ENCODE results near the gene MAGEB4.
"Not testable (repeated sequence)": the region's sequence is repeated elsewhere in the genome, so short reads cannot be mapped to it uniquely, and the experiment has no call there.

The MAGEB4 gene

GRCh38 chrX:30241724-30242415, at the start of gene MAGEB4:
Gene MAGEB4 (plus strand): TSS chrX:30242000. CDS start chrX:30242136, 136 bp downstream.
- DNase-seq (ENCODE audit: extremely low read depth in 1 of 2, low read depth in 1 of 2), result no peak

DNA sequence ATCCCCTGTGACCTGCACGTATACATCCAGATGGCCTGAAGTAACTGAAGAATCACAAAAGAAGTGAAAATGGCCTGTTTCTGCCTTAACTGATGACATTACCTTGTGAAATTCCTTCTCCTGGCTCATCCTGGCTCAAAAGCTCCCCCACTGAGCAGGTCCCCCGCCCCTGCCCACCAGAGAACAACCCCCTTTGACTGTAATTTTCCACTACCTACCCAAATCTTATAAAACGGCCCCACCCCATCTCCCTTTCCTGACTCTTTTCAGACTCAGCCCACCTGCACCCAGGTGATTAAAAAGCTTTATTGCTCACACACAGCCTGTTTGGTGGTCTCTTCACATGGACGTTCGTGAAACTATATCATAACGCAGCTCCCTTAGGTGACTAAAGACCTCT, 47.9 kb upstream of the MAGEB4 start:
- not testable (repeated sequence) for DNase-seq (ENCODE audit: extremely low read depth in 1 of 2, low read depth in 1 of 2)

- DNase-seq (ENCODE audit: extremely low read depth in 1 of 2, low read depth in 1 of 2), result no peak
These were observed 45.5 kb upstream of the MAGEB4 start for GRCh38 chrX:30196322-30196721.

- no peak for DNase-seq (ENCODE audit: extremely low read depth in 1 of 2, low read depth in 1 of 2)
These were observed 29.6 kb upstream of the MAGEB4 start for GRCh38 chrX:30212172-30212571.

DNA sequence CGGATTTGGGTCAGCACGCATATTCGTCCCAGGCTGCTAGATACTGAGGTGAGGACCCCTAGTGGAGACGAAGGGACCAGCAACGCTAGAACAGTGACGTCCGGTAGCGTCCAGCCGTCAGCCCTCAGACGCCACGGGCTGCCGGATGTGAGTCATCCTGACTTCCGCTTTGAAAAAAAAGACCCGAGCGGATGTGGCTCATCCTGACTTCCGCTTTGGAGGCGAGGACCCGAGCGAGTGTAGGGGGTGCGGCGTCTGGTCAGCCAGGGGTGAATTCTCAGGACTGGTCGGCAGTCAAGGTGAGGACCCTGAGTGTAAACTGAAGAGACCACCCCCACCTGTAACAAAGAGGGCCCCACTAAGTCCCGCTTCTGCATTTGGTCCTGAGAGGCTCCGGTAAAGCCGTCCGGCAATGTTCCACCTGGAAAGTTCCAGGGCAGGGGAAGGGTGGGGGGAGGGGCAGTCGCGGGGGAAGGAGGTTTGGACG, 26.4 kb upstream of the MAGEB4 start, which contains the start of gene MAGEB2:
Gene MAGEB2 (plus strand): TSS at position 207 of the 487 bp plus-strand sequence. CDS start 3,018 bp downstream, outside the sequence.
- no peak for DNase-seq (ENCODE audit: extremely low read depth in 1 of 2, low read depth in 1 of 2)

GRCh38 chrX:30217465-30217864, 24.3 kb upstream of the MAGEB4 start:
- no peak for DNase-seq (ENCODE audit: extremely low read depth in 1 of 2, low read depth in 1 of 2)

DNA sequence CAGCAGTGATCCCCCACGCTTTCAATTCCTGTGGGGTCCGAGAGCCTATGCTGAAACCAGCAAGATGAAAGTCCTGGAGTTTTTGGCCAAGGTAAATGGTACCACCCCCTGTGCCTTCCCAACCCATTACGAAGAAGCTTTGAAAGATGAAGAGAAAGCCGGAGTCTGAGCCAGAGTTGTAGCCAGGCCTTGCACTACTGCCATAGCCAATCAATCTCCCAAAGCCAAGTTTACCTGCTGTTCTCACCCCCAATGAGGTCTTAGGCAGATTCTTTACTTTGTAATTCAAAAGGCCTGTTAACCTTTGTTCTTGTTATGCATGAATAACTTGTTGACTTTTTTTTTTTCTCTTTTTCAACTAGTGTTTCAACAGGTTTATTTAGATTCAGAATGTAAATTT, 22.4 kb upstream of the MAGEB4 start:
- no peak for DNase-seq (ENCODE audit: extremely low read depth in 1 of 2, low read depth in 1 of 2)

DNA sequence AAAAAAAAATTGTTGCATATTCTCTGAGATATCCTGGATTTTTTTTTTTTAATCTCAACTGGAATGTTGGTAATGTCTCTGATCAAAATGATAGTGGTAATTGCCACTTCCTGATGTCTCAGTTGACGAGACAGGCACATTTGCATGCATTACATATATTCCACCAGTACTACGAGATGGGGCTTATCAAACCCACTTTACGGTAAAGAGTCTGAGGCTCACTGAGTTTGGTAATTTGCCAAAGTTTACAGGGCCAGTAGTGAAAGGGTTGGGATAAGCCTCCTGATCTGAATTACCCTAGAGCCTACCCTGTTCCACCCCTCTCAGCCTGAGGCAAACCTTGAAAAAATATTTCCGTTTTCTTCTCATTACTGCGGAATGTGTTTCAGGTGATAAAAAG, 21.1 kb upstream of the MAGEB4 start:
- no peak for DNase-seq (ENCODE audit: extremely low read depth in 1 of 2, low read depth in 1 of 2)

GRCh38 chrX:30224536-30224935, 17.3 kb upstream of the MAGEB4 start:
- no peak for DNase-seq (ENCODE audit: extremely low read depth in 1 of 2, low read depth in 1 of 2)

GRCh38 chrX:30228526-30228925, 13.3 kb upstream of the MAGEB4 start:
- DNase-seq (ENCODE audit: extremely low read depth in 1 of 2, low read depth in 1 of 2), result no peak

- DNase-seq (ENCODE audit: extremely low read depth in 1 of 2, low read depth in 1 of 2), result no peak
These were observed 11.4 kb upstream of the MAGEB4 start, which contains the start of gene MAGEB3 for GRCh38 chrX:30230395-30230794. Gene MAGEB3 (plus strand): TSS chrX:30230657. CDS start chrX:30235925, 5,268 bp downstream.

DNA sequence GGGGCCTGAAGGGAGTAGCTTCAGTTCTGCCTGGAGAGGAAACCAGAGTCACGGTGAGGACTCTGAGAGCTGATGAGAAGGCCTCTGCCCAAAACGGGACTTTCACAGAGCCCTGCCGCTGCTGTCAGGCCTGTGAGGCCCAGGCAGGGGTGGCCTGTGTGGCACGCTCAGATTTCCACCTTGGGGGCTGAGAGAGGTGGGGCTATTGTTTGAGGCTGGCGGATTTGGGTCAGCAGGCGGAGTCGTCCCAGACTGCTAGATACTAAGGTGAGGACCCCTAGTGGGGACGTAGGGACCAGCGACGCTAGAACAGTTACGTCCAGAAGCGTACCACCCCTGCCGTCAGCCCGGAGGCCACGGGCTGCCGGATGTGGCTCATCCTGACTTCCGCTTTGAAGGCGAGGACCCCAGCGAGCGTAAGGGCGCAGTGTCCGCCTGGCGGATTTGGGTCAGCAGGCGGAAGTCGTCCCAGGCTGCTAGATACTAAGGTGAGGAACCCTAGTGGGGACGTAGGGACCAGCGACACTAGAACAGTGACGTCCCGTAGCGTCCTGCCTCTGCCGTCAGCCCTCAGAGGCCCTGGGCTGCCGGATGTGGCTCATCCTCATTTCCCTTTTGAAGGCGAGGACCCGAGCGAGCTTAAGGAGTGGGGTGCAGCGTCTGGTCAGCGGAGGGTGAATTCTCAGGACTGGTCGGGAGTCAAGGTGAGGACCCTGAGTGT, 5.1 kb downstream of the MAGEB4 start, which contains the start of gene MAGEB1:
Gene MAGEB1 (plus strand): TSS at position 378 of the 721 bp plus-strand sequence. CDS start 3,348 bp downstream, outside the sequence.
- DNase-seq (ENCODE audit: extremely low read depth in 1 of 2, low read depth in 1 of 2), result no peak

GRCh38 chrX:30248854-30249253, 7.1 kb downstream of the MAGEB4 start:
- DNase-seq (ENCODE audit: extremely low read depth in 1 of 2, low read depth in 1 of 2), result no peak

DNA sequence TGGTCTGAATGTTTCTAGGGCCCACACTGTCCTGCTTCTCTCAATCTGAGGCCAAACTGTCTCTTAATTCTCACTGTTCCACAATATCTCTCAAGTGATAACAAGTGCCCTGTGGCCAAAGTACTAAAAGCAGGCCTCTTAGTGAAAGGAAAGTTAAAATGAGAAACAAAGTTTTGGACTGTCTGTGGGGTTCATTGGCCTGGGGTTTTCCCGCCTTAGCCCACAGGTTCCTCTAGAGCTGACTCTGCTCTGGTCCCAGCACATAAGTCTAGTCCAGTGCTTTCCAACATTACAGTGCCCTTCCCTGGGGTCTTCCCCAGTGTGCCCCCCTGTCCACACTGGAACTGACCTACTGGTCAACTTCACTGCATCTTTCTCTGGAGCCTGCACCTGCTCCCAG, 11.5 kb downstream of the MAGEB4 start:
- no peak for DNase-seq (ENCODE audit: extremely low read depth in 1 of 2, low read depth in 1 of 2)

DNA sequence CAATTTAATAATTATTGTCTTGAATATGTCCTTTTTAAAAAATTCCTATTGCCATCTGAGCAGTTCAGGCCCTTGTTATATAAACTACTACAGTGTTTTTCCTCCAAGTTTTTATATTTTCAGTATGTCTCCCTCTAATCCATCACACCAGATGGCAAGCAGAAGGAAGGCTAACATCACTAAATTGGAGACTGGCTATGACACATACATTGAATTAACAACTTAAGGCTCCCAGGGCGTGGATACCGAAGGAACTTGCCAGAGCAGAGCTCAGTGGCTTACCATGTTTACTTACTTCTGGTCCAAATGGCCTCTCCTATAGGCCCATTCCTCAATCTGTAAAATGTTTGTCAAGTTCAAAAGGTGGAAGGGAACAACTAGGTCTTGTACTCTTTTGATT, 18.1 kb downstream of the MAGEB4 start:
- no peak for DNase-seq (ENCODE audit: extremely low read depth in 1 of 2, low read depth in 1 of 2)

DNA sequence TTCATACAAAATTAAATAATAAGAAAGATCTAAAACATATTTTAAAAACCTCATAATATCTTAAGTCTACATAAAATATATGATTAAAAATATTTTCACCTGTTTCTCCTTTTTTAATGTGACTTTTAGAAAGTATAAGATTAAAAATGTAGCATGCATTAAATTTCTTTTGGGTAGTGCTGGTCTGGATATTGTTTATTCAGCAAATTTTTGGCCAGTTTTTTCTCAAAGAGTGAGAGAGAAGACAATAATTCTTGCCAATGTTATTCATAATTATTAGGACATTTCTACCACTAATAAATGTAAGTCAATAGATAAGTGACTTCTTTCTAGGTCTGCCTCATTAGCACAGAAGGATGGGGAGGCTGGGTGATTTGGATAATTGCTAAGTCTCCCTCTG, 19.2 kb downstream of the MAGEB4 start:
- no peak for DNase-seq (ENCODE audit: extremely low read depth in 1 of 2, low read depth in 1 of 2)

GRCh38 chrX:30262763-30263162, 21.0 kb downstream of the MAGEB4 start:
- DNase-seq (ENCODE audit: extremely low read depth in 1 of 2, low read depth in 1 of 2), result no peak

GRCh38 chrX:30270639-30271038, 28.8 kb downstream of the MAGEB4 start:
- no peak for DNase-seq (ENCODE audit: extremely low read depth in 1 of 2, low read depth in 1 of 2)

GRCh38 chrX:30275498-30275897, 33.7 kb downstream of the MAGEB4 start:
- DNase-seq (ENCODE audit: extremely low read depth in 1 of 2, low read depth in 1 of 2), result no peak

DNA sequence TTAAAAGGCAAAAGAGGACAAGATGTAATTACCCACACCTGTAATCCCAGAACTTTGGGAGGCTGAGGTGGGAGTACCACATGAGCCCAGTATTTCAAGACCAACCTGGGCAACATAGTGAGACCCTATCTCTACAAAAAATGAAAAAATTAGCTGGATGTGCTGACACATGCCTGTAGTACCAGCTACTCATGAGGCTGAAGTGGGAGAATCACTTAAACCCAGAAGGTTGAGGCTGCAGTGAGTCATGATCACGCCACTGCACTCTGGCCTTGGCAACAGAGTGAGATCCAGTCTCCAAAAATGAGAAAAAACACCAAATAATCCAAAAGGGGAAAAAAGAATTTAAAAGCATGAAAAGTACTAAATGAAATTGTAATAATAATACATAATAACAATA, 36.6 kb downstream of the MAGEB4 start:
- no peak for DNase-seq (ENCODE audit: extremely low read depth in 1 of 2, low read depth in 1 of 2)

- DNase-seq (ENCODE audit: extremely low read depth in 1 of 2, low read depth in 1 of 2), result no peak
These were observed 38.6 kb downstream of the MAGEB4 start for GRCh38 chrX:30280428-30280827.

- DNase-seq (ENCODE audit: extremely low read depth in 1 of 2, low read depth in 1 of 2), result no peak
These were observed 40.7 kb downstream of the MAGEB4 start for GRCh38 chrX:30282527-30282926.
